HG02588 (cell line): Measurements from ENCODE around the gene SLC7A4.
"Not testable (repeated sequence)": the region's sequence is repeated elsewhere in the genome, so short reads cannot be mapped to it uniquely, and the experiment has no call there.

ENCODE experiments used
- ATAC-seq: cut with Tn5 transposase; IDR thresholded peaks from one replicate; pipeline ENCODE4 v1.9.1; 2021; ENCODE audit warnings: mild to moderate bottlenecking, moderate library complexity; ENCODE audit not compliant: unreplicated experiment

Gene SLC7A4

DNA sequence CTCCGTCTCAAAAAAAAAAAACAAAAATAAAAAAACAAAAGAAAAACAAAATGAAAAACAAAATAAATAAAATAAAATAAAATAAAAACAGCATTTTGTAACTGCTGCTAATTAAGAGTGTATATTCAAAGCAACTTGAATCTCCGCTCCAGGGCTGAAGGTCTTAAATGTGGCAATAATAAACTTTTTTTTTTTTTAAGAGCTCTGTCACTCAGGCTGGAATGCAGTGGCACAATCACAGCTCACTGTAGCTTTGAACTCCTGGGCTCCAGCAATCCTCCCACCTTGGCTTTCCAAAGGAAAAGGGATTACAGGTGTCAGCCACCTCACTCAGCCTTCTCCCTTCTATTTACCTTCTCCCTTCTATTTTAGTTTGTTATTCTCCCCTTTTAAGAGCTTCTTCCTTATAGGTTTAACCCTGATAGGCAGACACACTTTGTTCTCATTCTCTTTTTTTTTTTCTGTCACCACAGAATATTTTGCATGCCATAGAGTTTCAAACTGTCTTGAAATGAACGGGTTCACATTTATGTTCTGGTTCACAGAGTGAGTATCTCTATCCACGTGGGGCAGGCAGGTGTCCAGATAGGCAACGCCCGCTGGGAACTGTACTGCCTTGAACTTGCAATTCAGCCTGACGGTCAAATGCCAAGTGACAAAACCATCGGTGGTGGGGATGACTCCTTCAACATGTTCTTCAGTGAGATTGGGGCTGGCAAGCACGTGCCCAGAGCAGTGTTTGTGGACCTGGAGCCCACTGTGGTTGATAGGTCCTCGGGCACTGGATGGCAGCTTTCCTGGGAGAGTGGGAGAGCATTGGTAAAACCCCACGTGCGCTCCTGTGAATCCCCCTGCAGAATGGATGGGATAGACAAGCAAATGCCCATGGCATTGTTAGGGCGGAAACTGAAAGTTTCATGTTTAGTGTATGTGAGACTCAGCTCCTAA is 32.8 kb upstream of the SLC7A4 start:
- no peak for ATAC-seq

DNA sequence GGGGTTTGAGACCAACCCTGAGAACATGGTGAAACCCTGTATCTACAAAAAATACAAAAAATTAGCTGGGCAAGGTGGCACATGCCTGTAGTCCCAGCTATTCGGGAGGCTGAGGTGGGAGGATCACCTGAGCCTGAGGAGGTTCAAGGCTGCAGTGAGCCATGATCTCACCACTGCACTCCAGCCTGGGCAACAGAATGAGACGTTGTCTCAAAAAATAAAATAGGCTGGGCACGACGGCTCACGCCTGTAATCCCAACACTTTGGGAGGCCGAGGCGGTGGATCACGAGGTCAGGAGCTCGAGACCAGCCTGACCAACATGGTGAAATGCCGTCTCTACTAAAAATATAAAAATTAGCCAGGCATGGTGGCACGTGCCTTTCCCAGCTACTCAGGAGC is 32.1 kb upstream of the SLC7A4 start:
- not testable (repeated sequence) for ATAC-seq

- ATAC-seq = not testable (repeated sequence)
Observed at GRCh38 chr22:21061660-21062321, 29.4 kb upstream of the SLC7A4 start.

- not testable (repeated sequence) for ATAC-seq
Observed at GRCh38 chr22:21060363-21060762, 28.0 kb upstream of the SLC7A4 start.

- no peak for ATAC-seq
Observed at GRCh38 chr22:21055880-21056319, 23.5 kb upstream of the SLC7A4 start.

DNA sequence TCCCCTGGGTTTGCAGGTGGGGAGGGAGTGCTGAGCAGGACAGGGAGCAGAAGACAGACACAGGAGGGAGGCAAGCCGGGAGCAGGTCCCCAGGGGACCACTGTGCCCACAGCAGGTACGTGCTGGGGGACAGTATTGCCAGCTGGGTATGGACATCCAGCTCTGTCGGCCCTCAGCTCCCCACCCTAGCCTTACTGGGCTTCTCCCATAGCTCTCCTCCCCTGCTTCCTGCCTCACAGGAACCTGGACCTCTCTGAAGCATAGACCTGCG is 23.1 kb upstream of the SLC7A4 start:
- ATAC-seq = no peak

DNA sequence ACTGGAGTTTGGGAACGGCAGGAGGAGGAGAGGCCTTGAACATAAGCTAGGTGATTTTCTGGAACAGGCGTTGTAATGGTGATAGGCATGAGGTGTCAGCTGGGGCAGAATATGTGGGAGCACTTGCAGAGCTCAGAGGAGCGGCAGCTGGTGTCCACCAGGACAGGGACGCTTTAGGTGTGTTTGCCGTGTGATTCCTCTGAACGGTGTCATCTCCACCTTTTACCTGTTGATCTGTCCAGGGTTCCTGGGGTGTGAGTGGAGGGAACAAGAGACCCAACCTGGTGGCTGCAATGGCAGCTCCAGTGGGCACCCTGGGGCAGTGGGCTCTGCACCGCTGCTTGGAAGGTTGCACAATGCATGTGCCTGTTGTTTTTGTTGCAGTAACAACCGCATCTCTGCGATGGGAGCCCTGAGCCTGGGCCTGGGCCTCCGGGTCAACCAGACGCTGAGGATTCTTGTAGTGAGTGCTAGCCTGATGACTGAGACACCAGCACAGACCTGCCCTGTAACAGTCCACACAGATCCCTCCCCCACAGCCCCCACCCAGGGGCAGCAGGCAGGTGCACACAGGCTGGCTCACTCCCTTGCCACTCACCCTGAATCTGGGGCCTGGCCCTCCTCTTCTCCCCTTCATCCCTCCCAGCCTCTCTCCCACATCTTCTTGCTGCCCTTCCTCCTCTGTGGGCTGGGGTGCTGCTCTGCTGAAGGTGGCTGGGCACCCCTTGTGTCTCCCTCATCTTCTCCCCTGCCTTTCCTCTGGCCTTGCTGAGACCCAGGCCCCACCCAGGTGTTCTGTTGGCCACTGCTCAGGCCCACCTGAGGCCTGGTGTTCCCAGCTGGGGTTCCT is 22.6 kb upstream of the SLC7A4 start:
- no peak for ATAC-seq

DNA sequence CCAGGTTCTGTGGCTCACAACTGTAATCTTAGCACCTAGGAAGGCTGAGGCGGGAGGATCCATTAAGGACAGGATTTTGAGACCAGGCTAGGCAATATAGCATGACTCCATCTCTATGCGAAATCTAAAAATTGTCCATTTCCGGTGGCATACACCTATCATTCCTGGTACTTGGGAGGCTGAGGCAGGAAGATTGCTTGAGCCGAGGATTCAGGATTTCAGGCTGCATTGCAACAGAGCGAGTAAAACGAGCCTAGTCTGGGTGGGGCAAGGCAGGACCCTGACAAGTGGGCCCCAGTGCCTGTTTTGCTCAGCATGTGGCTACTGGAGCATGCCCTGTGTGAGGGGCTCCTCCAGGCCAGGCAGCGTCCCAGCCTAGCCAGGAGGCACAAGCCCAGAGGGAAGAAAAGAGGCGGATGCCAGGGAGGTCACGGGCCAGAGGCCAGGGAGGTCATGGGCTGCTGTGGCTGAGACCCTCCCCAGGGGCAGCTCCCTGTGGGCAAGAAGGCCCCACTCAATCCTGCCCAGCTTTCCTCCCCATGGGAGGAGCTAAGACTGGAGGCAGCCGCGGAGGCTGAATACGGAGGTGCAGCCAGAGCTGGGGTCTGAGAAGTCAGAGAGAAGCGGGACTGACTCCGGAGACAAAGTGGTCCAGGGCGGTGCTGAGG is 21.8 kb upstream of the SLC7A4 start:
- ATAC-seq = no peak

DNA sequence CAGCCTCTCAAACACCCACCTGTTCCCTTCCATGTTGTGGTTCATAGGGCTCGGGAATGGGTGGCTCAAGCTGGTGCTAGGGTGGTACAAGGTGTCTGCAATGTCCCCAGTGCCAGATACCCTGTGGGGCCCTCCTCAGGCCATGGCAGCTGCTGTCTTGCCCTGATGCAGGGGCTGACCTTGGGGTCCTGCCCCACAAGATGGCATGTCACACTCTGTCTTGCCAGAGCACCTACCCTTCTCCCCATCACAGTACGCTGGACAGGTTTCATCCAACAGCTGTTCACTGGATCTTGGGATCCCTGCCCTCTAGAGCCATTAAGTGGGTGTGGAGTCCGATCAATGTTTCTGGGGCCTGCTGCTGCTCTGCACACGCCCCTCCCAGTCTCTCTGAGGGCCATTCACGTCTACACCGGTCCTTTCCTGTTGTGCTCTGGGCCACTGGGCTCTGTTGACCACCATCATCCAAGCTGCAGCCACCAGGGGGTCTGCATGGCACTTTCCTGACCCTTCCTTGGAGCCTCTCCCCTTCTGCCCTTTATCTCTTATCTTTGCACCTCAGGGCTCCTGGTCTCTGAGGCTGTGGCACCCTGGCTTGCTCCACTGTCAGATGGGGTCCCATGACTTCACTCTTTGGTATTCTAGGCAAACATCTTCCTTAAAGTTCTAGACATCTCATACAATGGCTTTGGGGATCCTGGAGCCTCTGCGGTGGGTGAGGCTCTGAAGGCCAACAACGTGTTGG is 20.5 kb upstream of the SLC7A4 start:
- ATAC-seq = no peak

- ATAC-seq = no peak
Observed at GRCh38 chr22:21051831-21052400, 19.6 kb upstream of the SLC7A4 start.

DNA sequence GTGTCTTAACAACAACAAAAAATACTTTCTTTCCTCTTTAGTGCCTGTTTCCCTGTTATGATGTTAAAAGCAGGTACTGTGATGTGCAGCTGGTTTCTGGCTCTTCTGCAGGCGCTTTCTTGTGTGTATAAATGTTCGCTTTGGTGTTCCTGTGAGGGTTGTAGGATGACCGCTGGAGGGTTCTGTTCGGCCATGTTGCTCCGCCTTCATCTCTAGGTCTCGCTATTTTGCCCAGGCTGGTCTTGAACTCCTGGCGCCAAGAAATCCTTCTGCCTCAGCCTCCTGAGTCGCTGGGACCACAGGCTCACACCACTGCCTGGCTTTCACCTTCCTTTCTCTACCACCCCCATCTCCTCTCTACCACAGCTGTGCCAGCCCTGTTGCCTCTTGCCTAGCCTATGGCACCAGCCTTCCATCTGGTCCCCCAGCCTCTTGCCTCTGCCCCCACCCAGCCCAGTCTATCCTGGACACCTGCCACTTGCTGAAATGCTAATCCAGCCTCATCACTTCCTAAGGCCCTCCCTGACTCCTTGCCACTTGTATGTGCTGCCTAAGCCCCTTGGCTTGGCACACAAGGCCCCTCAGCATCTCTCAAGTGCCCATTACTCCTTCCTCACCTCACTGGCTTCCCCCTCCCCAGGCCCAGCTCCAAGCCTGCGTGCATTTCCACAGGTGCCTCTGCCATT is 18.9 kb upstream of the SLC7A4 start:
- no peak for ATAC-seq

GRCh38 chr22:21048965-21049364 is 16.6 kb upstream of the SLC7A4 start:
- not testable (repeated sequence) for ATAC-seq

GRCh38 chr22:21048448-21048847 is 16.1 kb upstream of the SLC7A4 start:
- not testable (repeated sequence) for ATAC-seq

DNA sequence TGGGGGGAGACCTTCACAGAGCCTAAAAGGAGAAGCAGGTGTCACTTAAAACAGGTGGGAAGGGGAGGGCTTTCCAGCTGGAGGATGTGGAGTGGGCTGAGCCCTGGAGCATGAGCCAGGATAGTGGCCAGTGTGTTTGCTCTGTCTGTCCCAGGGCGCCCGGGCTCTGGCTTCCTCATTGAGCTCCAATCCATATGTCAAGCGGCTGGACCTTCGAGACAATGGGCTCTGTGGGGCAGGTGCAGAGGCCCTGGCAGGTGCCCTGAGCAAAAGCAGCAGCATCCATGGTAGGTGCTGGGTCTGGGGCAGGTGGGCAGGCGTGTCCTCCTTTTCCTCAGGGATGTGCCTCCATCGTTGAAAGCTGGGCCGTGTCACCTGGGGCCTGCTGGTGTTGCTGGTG is 15.4 kb upstream of the SLC7A4 start:
- ATAC-seq = no peak

DNA sequence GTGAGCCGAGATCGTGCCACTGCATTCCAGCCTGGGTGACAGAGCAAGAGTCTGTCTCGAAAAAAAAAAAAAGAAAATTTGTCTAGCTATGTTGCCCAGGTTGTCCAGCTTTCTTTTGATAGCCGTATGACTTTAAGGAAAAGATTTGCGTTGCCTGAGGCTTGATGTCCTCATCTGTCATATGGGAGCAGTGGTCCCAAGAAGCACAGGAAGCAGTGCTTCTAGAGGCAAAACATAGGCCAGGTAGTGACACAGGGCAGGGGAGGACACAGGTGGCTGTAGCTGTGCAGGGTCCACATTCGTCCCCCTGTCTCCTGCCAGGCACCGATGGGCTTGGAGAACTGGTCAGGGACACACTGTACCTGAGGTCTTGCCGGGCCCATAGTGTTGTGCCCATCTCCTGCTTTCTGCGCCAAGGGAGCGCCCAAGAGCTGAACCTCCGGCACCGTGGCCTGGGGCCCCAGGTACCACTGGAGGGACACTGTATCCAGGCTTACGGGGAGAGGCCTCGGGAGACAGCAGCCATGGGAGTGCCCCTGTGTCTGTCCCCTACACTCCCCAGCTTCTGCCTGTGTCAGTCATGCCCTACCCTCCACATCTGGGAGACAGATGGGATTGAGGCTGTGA is 14.8 kb upstream of the SLC7A4 start:
- no peak for ATAC-seq

DNA sequence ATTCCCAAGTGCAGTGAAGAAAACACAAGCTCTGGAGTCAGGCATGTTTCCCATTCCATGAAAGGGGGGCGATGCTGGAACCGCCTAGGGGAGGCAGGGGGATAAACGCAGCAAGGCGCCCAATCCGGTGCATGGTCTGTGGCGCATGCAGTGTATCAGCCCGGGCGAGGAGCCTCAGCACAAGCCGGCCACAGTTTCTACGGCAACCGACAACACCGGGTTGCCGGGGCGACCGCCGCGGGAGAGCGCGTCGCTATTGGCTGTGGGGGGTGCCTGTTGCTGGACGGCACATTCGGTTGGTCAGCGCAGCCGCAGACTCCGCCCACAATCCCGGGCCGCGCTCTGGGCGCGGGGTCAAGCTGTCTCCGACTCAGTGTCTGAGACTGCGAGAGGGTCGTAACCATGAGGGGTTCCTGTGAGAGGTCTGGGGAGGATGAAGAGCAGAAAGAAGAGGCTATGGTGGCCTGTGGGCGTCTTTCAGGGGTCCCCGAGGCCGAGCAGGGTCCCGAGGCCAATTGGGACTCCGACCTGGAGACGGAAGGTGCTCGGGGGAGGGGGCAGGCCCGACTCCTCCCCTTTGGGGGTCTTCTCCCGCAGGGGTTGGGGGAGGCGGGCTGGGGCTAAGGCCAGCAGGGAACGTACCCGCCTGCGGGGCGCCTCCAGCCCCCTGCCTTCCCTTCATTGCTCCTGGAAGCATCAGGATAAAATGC is 13.4 kb upstream of the SLC7A4 start, which contains the start of gene LRRC74B:
TSS of gene LRRC74B (plus strand) at position 362 of the 710 bp plus-strand sequence. CDS start at position 403, 41 bp downstream.
- peak; percentile 76 for ATAC-seq

DNA sequence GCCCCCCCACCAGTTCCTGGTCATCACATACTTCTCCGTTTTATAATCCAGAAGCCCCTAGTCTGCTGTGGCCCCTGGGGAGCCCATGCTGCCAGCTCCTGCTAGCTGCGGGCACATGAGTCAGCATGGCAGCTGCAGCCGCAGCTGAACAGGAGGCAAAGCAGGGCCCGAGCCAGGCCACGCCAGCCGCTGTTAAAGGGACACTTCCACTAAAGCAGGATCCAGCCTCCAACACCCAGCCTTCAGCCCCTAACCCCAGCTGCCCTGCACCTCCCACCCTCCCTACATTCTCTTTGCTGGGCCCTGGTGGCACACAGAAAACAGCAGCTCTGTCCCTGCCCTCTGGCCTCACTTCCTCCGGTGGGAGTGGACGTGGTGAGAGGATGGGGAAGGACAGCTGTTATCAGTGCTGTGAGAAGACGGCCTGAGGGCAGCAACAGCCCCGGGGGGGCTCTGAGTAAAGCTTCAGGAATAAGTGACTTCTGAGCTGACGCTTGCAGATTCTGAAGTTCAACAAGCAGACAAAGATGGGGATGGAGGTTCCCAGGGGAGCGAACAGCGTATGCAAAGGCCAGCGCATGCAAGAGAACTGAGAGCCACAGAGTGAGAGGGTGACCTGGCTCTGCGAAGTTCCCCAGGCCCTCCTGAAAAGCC is 12.7 kb upstream of the SLC7A4 start:
- ATAC-seq = no peak
